HFF-Myc (cell line): ENCODE measurements around the gene CR1.

Source experiments
- DNase-seq: peaks from one replicate; pipeline ENCODE4 v3.0.0-alpha.2; 2011; ENCODE audit warnings: low read depth; ENCODE audit errors: extremely low read depth
- H3K4me3 ChIP-seq: replicated peaks from 2 replicates; pipeline ENCODE4 v1.5.1; 2011; ENCODE audit warnings: low read depth, mild to moderate bottlenecking, control low read depth, low read length
- CTCF ChIP-seq: IDR thresholded peaks from 2 replicates; pipeline ENCODE4 v1.5.1; 2012; ENCODE audit warnings: mild to moderate bottlenecking, low read depth, low read length, control low read depth; ENCODE audit errors: missing control alignments

CR1 gene

GRCh38 chr1:207649210-207649753 is 153.3 kb downstream of the CR1 start:
- TF ChIP-seq CTCF, result no peak
- no peak overlapping the region for H3K4me3 ChIP-seq
- no peak for DNase-seq

GRCh38 chr1:207649865-207650580 is 154.1 kb downstream of the CR1 start:
- no peak for DNase-seq
- no peak overlapping the region for H3K4me3 ChIP-seq
- TF ChIP-seq CTCF, result no peak

- no peak overlapping the region for H3K4me3 ChIP-seq
- no peak for TF ChIP-seq CTCF
- DNase-seq, result no peak
Observed at GRCh38 chr1:207651583-207651982, 155.6 kb downstream of the CR1 start.

- no peak for TF ChIP-seq CTCF
- H3K4me3 ChIP-seq, result no peak overlapping the region
- no peak for DNase-seq
Observed at GRCh38 chr1:207654320-207654719, 158.4 kb downstream of the CR1 start.

- DNase-seq, result no peak
- TF ChIP-seq CTCF, result no peak
- no peak overlapping the region for H3K4me3 ChIP-seq
Observed at GRCh38 chr1:207658408-207658807, 162.5 kb downstream of the CR1 start.

GRCh38 chr1:207658904-207659485 is 163.0 kb downstream of the CR1 start:
- no peak for TF ChIP-seq CTCF
- DNase-seq, result no peak
- no peak overlapping the region for H3K4me3 ChIP-seq
